MM.1S (cell line): ENCODE data around the gene DACH1.

Experiments used
- DNase-seq: peaks from one replicate; pipeline ENCODE4 v3.0.0-alpha.2; 2015
- H2AFZ ChIP-seq: fragments of 300-600 bp; sonication (generic); 2 replicates; pipeline ENCODE4 v1.6.0; 2016; ENCODE audit warnings: antibody characterized with exemption, low read length
- H3F3A ChIP-seq: fragments of 300-600 bp; sonication (generic); 2 replicates; pipeline ENCODE4 v1.6.1; 2016; ENCODE audit warnings: mild to moderate bottlenecking, antibody characterized with exemption, low read length, moderate library complexity, mixed read lengths; ENCODE audit not compliant: insufficient read depth
- H3K27ac ChIP-seq: fragments of 300-600 bp; sonication (generic); 2 replicates; pipeline ENCODE4 v1.5.1; 2016; ENCODE audit warnings: mild to moderate bottlenecking, low read length
- H3K27me3 ChIP-seq: fragments of 300-600 bp; sonication (generic); replicated peaks from 2 replicates; pipeline ENCODE4 v1.6.0; 2016; ENCODE audit warnings: low read length; ENCODE audit not compliant: insufficient read depth
- H3K36me3 ChIP-seq: fragments of 300-600 bp; sonication (generic); replicated peaks from 2 replicates; pipeline ENCODE4 v1.6.1; 2016; ENCODE audit warnings: mild to moderate bottlenecking, low read length, mixed read lengths; ENCODE audit not compliant: insufficient read depth
- H3K4me1 ChIP-seq: fragments of 300-600 bp; sonication (generic); 2 replicates; pipeline ENCODE4 v1.6.1; 2016; ENCODE audit warnings: low read length, mixed read lengths
- H3K4me2 ChIP-seq: fragments of 300-600 bp; sonication (generic); 2 replicates; pipeline ENCODE4 v1.6.0; 2016; ENCODE audit warnings: low read depth, low read length
- H3K4me3 ChIP-seq: fragments of 300-600 bp; sonication (generic); 2 replicates; pipeline ENCODE4 v1.5.1; 2016; ENCODE audit warnings: low read length, mixed read lengths
- H3K79me2 ChIP-seq: fragments of 300-600 bp; sonication (generic); 2 replicates; pipeline ENCODE4 v1.6.1; 2016; ENCODE audit warnings: mixed run types, low read length, mixed read lengths
- H3K9ac ChIP-seq: fragments of 300-600 bp; sonication (generic); 2 replicates; pipeline ENCODE4 v1.6.1; 2016; ENCODE audit warnings: low read length, mixed read lengths
- H3K9me2 ChIP-seq: fragments of 300-600 bp; sonication (generic); replicated peaks from 2 replicates; pipeline ENCODE4 v1.6.1; 2016; ENCODE audit warnings: mild to moderate bottlenecking, low read length, mixed read lengths; ENCODE audit not compliant: insufficient read depth
- H3K9me3 ChIP-seq: fragments of 300-600 bp; sonication (generic); replicated peaks from 2 replicates; pipeline ENCODE4 v1.6.1; 2016; ENCODE audit warnings: mild to moderate bottlenecking, low read length, mixed read lengths; ENCODE audit not compliant: insufficient read depth
- H4K20me1 ChIP-seq: fragments of 300-600 bp; sonication (generic); 2 replicates; pipeline ENCODE4 v1.6.1; 2016; ENCODE audit warnings: mild to moderate bottlenecking, low read length, moderate library complexity, mixed read lengths; ENCODE audit not compliant: insufficient read depth
- CTCF ChIP-seq: fragments of 300-600 bp; sonication (generic); IDR thresholded peaks from 2 replicates; pipeline ENCODE4 v1.5.1; 2016; ENCODE audit warnings: antibody characterized with exemption, low read length, mixed read lengths
- EZH2 ChIP-seq: fragments of 300-600 bp; sonication (generic); optimal IDR thresholded peaks from 2 replicates; pipeline ENCODE3; 2017; ENCODE audit warnings: low read depth, mild to moderate bottlenecking, antibody characterized with exemption, low read length, mixed read lengths
- EZH2phosphoT487 ChIP-seq: fragments of 300-600 bp; sonication (generic); IDR thresholded peaks from 2 replicates; pipeline ENCODE4 v1.6.1; 2018; ENCODE audit warnings: antibody characterized with exemption, low read length

Gene DACH1

GRCh38 chr13:71587817-71588216 is 279.2 kb downstream of the DACH1 start:
- Histone ChIP-seq H3F3A (no peaks in the 10 kb centered on the region), H3K9me2 (no peaks in the 10 kb centered on the region), H3K79me2 (no peaks in the 10 kb centered on the region), H3K36me3 (no peaks in the 10 kb centered on the region), H3K9ac (no peak overlapping the region), H4K20me1 (no peaks in the 10 kb centered on the region), H3K27me3 (no peaks in the 10 kb centered on the region), H3K4me3 (no peak overlapping the region), H2AFZ (no peak overlapping the region), H3K4me1 (no peaks in the 10 kb centered on the region), H3K27ac (no peak overlapping the region), H3K9me3 (no peaks in the 10 kb centered on the region), H3K4me2 (no peak overlapping the region)
- TF ChIP-seq EZH2phosphoT487 (no peak), EZH2 (no peak), CTCF (no peak)
- no peak for DNase-seq

- Histone ChIP-seq H3K27ac (no peak overlapping the region), H3F3A (no peaks in the 10 kb centered on the region), H3K79me2 (no peaks in the 10 kb centered on the region), H3K4me1 (no peaks in the 10 kb centered on the region), H3K27me3 (no peaks in the 10 kb centered on the region), H3K4me3 (no peak overlapping the region), H3K9me3 (no peaks in the 10 kb centered on the region), H4K20me1 (no peaks in the 10 kb centered on the region), H3K9me2 (no peaks in the 10 kb centered on the region), H3K36me3 (no peaks in the 10 kb centered on the region), H3K4me2 (no peak overlapping the region), H3K9ac (no peak overlapping the region), H2AFZ (no peak overlapping the region)
- no peak for DNase-seq
- TF ChIP-seq EZH2phosphoT487, result no peak
- no peak for TF ChIP-seq CTCF
- TF ChIP-seq EZH2, result no peak
Measured at GRCh38 chr13:71587193-71587592, 279.8 kb downstream of the DACH1 start.

GRCh38 chr13:71583581-71583980 is 283.4 kb downstream of the DACH1 start:
- TF ChIP-seq EZH2 (no peak), EZH2phosphoT487 (no peak), CTCF (no peak)
- Histone ChIP-seq H3K9ac (no peak overlapping the region), H3K4me1 (no peaks in the 10 kb centered on the region), H3F3A (no peaks in the 10 kb centered on the region), H3K36me3 (no peaks in the 10 kb centered on the region), H3K27ac (no peak overlapping the region), H3K9me3 (no peaks in the 10 kb centered on the region), H3K4me3 (no peak overlapping the region), H3K79me2 (no peaks in the 10 kb centered on the region), H3K9me2 (no peaks in the 10 kb centered on the region), H3K27me3 (no peaks in the 10 kb centered on the region), H4K20me1 (no peaks in the 10 kb centered on the region), H2AFZ (no peak overlapping the region), H3K4me2 (no peak overlapping the region)
- no peak for DNase-seq

GRCh38 chr13:71580614-71581013 is 286.4 kb downstream of the DACH1 start:
- Histone ChIP-seq H3K9ac (no peak overlapping the region), H4K20me1 (no peaks in the 10 kb centered on the region), H3K27me3 (no peaks in the 10 kb centered on the region), H3F3A (no peaks in the 10 kb centered on the region), H3K79me2 (no peaks in the 10 kb centered on the region), H3K27ac (no peak overlapping the region), H3K4me2 (no peak overlapping the region), H3K4me3 (no peak overlapping the region), H3K4me1 (no peaks in the 10 kb centered on the region), H3K36me3 (no peaks in the 10 kb centered on the region), H2AFZ (no peak overlapping the region), H3K9me3 (no peaks in the 10 kb centered on the region), H3K9me2 (no peaks in the 10 kb centered on the region)
- TF ChIP-seq EZH2, result no peak
- no peak for TF ChIP-seq CTCF
- TF ChIP-seq EZH2phosphoT487, result no peak
- no peak for DNase-seq
